GM18868 (cell line): Measurements from ENCODE around the gene SETD1B.
"Not testable (repeated sequence)": the region's sequence is repeated elsewhere in the genome, so short reads cannot be mapped to it uniquely, and the experiment has no call there.

ENCODE experiments used
- ATAC-seq: cut with Tn5 transposase; IDR thresholded peaks from one replicate; pipeline ENCODE4 v1.9.1; 2021; ENCODE audit warnings: mild to moderate bottlenecking, moderate library complexity; ENCODE audit not compliant: unreplicated experiment

SETD1B gene

DNA sequence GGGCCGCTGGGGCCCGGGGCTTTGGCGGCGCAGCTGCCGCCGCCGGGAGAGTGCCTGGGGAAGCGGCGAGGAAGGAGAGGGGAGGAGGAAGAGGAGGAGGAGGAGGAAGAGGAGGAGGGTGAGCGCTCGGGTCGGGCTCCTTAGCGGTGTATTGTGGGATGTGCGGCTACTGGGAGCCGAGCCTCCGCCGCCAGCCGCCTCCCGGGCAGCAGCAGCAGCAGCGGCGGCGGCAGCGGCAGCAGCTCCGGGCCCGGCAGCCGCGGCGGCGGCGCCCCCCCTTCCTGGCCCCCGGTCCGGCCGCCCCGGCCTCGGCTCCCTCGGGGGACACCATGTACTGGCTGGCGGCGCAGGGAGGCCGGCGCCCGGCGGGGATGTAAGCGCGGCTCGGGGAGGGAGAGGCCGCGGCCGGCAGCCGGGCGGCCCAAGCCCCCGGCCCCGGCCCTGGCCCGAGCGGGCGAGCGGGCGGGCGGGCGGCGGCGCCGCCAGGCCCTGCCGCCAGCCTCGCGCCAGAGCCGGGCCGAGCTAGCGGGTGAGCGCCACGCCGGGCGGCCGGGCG lies at the start of gene SETD1B:
Gene SETD1B (plus strand): TSS at position 149 of the 556 bp plus-strand sequence. CDS start 729 bp downstream, outside the sequence.
- ATAC-seq = no peak

DNA sequence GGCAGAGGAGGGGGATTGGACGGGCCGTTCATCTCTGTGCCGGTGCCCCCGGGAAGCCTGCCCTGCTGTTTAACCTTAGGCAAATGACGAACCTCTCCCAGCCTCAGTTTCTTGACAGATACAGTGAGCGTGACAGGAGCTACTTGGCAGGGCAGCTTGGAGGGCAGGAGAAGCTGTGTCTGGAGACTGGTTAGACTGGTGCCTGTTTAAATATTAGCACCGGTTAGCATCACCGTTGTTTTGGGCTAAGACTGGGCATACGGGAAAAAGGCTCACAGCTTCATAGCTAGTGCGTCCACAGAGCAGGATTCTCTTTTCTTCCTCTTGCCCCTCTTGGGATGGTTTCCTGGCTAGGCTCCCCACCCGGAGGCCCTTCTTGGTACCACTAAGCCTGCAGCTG lies 49.0 kb upstream of the SETD1B start:
- ATAC-seq = no peak

DNA sequence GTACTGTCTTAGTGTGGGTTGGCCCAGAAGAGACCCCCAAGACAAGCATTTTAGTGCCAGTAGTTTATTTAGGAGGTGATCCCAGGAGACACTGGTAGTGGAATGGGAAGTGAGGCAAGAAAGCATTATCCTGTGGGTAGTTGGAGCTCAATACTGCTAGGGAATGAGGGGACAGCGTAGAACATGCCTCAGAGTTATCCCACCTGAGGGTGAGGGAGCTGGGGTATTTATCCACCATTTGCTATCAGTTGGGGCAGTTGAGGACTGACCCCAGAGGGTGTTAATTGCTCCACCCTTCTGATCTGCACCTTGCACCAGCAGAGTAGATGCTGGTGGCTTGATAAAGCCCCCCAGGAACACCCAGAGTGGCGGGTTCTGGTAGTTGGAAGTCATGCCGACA lies 48.2 kb upstream of the SETD1B start:
- no peak for ATAC-seq

DNA sequence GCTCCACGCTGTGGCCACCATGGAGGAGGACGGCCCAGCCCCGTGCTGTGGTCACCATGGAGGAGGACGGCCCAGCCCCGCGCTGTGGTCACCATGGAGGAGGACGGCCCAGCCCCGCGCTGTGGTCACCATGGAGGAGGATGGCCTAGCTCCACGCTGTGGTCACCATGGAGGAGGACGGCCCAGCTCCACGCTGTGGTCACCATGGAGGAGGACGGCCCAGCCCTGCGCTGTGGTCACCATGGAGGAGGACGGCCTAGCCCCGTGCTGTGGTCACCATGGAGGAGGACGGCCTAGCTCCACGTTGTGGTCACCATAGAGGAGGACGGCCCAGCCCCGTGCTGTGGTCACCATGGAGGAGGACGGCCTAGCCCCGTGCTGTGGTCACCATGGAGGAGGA lies 45.3 kb upstream of the SETD1B start:
- not testable (repeated sequence) for ATAC-seq

DNA sequence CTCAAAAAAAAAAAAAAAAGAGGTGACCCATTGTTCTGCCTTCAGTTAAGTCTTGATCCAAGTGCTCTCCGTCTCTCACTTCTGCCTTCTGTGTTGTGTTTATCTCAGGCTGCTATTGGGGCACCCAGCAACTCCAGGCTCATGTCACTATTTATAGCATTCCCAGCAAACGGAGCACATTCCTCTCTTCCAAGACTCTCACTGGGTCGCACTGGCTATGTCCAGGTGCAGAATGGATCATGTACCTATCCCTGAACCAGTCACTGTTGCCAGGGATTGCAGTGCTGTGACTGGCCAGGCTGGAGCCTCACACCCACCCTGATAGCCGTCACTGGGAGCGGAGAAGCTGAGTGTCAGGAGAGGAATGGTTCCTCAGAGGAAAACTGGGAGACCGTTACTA lies 41.5 kb upstream of the SETD1B start:
- no peak for ATAC-seq

DNA sequence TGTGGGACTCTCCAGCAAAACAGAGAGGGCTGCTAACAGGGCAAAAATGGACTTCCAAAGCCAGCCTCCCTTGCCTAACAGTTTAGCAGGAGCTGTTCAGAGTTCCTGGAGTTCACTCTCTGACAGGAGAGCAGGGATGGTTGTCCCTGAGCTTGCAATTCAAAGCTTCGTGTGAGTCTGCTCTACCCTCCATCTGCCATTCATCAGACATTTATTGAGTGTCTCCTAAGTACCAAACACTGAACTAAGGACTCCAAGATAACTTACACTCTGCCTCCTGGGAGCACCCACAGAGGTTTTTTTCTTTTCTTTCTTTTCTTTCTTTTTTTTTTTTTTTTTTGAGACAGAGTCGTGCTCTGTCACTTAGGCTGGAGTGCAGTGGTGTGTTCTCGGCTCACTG lies 39.0 kb upstream of the SETD1B start:
- ATAC-seq = no peak

DNA sequence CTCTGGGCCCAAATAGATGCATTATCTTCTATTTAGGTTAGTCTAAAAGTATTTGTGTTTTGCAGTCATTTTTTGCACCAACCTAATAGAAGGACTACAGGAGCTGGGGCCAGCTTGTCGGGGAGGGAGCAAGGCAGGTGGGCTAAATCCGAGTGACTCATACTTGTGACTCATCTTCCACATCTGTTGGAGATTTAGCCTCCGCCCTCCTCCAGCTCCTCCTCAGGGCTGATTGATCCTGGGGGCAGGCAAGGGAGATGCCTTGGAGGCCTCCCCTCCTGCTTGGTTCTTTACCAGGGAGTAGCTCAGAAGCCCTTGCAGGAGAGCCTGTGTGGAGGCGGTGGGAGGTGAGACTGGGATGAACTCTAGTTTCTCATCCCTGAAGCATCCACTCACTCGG lies 38.2 kb upstream of the SETD1B start:
- ATAC-seq = no peak

DNA sequence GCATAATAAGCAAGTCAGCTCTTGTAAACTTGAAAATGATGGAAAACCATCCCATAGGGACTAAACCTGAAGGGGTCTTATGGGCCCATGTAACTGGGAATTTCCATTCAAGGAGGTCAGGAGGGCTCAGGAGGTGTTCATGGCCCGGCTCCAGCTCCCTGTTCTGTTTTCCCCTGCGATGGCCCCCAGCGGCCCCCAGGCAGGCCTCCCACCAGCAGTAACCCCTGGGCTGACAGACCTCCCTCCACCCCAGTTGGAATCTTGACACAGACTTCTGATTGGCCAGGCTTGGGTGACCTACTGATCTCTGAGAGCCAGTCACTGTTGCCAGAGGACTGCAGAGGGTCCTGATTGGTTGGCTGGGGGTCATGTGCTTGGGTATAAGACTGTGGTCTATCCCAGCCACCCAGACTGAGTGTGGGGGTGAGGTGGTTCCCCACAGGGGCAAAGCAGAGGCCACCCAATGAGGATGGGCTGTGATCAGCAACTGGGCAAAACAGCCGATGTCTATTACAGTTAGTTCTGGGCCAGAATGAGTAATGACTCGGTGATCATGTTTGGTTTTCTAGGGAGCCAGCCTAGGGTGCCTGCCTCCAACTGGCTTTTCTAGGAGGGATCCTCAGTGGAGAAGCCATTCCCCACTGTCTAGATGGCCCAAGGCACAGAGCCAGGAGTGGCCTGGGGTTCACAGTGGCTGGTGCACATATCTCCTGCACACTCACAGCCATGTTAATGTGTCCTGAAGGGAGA lies 37.3 kb upstream of the SETD1B start:
- no peak for ATAC-seq

DNA sequence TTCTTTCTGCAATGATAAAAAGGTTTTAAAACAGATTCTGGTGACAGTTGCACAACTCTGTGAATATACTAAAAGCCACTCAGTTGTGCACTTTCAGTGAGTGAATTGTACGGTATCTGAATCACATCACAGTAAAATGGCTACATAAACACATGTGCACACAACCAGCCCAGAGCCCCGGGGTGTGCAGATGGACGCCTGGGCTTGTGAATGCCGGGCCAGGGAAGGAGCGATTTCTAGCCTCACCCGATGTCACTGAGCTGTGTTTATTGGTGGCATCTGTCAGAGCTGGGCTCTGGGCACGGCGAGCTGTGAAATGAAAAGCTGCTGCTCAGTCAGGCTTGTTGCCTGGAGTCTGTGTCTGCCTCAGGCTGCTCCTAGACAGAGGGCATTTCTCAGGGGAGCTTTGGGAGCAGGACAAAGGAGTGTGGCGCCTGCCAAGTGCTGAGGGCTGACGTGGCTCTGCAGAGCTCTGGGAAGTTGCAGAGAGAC lies 36.2 kb upstream of the SETD1B start:
- ATAC-seq = no peak

DNA sequence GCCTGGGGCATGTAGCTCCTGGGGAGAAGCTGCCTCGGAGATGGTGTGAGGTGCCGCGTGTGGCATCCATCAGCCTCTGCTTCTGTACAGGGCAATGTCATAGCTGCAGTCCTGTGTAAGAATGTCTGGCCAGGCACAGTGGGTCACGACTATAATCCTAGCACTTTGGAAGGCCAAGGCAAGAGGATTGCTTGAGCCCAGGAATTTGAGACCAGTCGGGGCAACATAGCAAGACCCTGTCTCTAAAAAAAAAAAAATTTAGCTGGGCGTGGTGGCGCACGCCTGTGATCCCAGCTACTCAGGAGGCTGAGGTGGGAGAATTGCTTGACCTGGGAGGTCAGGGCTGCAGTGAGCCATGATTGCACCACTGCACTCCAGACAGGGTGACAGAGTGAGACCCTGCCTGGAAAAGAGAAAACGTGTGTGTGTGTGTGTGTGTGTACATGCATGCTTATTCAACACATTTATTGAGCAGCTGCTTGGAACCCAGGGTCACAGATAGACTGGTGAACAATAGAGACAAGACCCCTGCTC lies 34.4 kb upstream of the SETD1B start:
- no peak for ATAC-seq

DNA sequence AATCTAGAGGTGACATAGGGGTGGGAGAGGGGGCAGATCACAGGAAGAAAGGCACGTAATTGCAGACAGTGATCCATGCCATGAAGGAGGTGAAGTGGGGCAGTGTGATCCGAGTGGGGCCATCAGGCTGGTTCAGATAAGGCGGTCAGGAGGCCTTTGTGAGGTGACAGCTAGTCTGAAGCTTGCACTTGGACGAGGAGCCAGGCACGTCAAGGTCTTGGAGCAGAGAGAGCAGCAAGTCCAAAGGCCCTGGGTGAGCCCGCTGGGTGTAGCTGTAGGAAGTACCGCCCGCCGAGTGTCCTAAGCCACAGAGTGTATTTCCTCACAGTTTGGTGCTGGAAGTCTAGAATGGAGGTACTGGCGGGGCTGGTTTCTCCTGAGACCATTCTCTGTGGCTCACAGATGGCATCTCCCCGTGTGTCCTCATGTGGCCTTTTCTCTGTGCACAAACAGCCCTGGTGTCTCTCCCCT lies 33.9 kb upstream of the SETD1B start:
- ATAC-seq = no peak

DNA sequence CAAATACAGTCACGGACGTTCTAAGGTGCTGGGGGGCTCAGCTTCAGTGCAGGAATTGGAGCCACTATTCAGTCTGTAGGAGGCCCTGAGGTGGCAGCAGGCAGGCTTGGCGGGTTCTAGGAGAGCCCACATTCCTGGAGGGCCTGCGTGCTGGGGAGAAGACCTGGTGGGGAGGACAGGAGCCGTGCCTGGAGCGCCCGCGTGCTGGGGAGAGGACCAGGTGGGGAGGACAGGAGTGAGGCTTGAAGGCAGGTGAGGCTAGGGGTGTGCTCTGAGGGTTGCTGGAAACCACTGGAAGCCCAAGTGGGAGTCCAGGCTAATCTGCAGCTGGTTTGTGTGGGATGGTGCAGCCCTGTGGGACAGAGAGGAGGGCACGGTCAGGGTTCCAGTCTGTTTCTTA lies 33.4 kb upstream of the SETD1B start:
- no peak for ATAC-seq

DNA sequence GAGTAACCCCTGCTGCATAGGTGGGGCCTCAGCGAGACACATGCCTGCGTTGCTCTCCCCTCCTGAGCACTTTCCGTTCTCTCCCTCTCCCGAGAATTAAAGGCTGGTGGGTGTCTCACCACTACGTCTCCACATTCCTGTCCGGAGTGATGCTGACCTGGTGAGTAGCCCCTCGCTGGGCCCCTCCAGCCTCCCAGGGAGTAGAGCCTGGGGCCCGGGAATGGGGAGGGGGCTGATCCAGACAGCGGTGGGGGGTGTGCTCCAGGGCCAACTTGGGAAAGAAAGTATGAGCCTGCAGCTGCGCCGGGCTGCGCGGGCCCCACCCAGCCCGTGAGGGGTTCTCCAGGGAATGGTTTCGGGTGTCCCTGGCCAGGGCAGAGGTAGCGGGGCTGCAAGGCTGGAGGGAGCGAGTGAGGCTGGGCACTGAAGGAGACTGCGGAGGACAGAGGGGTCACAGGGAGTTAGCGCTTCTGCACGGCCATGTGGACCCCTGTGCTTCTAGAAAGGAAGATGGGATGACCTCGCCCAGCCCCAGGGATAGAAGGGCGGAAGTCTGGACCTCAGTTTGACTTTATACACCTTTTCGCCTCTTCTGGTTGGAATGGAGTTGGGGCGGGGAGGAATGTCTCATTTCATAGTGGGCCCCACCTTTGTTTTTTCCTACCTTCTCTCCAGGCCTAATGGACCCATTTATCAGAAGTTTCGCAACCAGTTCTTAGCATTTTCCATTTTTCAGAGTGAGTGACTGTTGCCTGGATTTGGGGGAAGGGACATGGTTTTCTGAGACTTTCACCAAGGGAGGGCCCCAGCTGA lies 32.8 kb upstream of the SETD1B start:
- no peak for ATAC-seq

DNA sequence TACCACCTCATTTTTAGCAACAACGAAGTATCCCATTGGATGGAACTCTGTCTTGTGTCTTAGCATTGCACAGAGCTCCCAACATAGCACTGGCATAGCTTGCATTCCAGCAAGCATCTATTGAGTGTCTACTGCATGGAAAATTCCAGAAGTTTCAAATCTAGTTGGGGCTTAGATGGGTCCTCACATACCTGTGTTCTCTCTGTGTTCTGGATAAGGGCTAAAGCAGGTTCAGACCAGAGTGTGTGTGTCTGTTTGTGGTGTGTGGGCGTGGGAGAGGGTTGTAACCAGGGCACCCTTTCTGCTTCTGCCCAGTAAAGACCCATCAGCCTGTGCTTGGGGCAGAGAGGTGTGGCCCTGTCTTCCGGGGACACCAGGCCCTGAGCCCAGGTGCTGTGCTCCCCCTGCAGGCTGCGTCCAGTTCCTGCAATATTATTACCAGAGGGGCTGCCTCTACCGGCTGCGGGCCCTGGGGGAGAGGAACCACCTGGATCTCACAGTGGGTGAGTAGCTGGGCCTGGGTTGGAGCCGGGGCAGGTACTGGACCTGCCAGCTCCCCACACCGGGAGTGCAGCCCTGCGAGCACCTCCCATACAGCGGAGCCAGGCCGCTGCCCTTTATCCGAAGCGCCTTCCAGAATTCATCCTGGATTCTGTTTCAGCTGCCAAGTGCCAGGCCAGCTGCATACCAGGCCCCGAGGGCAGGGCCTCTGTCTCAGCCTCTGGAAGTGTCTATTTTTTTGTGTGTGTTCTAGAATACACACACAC lies 30.6 kb upstream of the SETD1B start:
- peak; percentile 87 for ATAC-seq

DNA sequence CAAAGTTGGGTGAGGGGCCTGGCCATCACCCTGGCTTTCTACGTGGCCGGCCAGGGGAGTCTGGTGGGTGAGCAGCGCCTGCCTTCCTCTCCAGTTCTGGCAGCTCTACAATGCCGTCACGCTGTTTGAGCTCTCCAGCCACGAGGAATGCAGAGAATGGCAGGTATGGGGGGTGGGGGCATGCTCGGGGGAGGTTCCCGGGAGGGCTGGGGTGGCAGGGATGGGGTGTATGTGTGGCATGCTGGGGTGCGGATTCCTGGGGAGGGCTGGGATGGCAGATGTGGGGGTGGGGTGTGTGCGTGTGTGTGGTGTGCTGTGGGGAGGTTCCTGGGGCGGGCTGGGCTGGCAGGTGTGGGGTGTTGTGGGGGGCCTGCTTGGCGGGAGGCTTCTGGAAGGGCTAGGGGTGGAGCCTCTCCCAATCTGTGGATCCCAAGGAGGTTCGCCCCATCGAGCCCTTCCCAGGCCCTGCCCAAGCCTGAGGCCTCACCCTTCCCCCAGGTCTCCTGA lies 28.8 kb upstream of the SETD1B start:
- ATAC-seq = no peak

DNA sequence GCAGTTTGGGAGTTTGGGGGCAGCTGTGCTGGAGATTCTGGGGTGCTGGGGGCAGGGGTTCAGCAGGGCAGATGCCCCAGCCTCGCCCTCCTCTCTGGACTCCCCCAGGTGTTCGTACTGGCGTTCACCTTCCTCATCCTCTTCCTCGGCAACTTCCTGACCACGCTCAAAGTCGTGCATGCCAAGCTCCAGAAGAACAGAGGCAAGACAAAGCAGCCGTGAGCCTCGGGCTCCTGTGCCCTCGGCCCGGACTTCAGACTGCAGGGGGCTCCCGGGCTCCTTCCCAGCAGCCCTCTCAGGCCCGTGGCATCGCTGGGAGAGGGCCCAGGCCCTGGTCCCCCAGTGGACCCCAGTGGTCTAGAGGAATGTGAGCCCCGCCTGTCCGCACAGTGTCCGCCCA lies 28.3 kb upstream of the SETD1B start:
- no peak for ATAC-seq

DNA sequence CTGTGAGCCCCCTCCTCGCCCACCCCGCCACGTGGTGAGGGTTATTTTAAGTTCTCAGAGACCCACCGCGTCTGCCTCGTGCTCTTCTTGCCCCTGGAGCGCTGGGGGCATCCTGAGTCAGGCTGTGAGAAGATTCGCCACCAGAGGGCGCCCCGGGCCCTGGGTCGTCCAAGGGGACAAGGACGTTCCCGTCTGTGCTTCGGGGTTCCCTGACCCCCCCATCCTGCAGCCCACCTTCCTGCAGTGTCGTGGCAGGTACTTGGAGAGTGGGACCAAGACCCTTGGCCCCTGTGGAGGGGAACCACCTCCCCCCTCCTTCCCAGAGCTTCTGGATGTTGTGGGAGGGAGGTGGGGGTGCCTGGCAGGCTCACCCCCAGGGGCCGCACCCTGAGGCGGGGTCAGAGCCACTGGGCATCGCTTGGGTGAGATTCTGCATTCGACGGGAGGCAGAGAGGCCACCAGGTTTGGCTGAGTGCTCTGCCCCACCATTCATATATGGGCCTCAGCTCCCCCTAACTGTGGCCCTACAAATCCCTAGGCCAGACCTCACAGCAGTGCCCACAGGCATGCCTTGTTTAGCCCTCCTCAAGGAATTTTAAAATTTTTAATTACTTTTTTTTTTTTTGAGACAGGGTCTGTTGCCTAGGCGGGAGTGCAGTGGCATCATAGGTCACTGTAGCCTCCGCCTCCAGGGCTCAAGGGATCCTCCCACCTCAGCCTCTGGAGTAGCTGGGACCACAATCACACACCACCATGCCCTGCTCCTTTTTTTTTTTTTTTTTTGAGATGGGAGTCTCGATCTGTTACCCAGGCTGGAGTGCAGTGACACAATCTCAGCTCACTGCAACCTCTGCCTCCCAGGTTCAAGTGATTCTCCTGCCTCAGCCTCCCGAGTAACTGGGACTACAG lies 27.4 kb upstream of the SETD1B start:
- ATAC-seq = peak; percentile 60

DNA sequence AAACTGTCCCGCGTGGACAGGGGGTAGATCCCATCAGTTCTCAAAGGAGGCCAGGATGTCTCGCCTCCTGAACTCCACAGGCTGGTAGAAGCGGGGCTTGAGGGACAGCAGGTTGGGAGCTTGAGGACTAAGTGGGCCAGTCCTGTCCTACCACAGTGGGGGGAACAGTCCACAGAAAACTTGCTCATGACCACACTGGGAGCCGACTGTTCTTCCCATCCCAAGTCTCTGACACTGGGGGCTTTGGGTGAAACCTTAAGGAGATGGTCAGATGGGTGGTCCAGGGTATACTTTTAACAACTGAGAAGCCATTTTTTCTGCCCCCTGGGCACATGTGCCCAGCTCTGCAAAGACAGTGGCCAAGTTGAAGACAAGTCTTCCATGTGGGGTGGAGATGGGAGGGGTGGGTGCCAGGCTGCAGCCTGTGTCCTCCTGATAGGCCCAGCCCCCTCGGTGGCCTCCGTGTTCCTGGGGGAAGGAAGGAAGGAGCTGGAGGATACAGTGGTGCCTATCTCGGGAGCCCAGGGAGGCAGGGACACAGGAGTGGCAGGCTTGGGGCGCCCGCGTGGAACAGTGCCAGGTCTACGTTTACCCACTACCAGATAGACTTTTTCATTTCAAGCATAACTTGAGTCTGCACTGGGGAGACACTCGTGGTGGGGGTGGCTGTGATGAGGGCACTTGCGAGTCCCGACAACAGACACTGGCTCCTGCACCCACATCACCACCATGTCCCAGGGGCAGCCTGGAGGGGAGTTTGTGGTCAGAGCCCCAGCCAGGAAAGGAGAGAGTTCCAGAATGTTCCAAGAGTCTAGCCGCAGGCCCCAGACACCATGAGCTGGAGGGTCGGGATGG lies 25.0 kb upstream of the SETD1B start:
- ATAC-seq = no peak
